Midbrain (tissue), 1 donor: Measurements from ENCODE around the gene POLD4.

Source experiments
- DNase-seq: peaks from one replicate; lab custom pipeline; 2025; lab: John Stamatoyannopoulos, UW

POLD4 gene

GRCh38 chr11:67316882-67317204 is 36.5 kb downstream of the POLD4 start:
- DNase-seq, result no peak

DNA sequence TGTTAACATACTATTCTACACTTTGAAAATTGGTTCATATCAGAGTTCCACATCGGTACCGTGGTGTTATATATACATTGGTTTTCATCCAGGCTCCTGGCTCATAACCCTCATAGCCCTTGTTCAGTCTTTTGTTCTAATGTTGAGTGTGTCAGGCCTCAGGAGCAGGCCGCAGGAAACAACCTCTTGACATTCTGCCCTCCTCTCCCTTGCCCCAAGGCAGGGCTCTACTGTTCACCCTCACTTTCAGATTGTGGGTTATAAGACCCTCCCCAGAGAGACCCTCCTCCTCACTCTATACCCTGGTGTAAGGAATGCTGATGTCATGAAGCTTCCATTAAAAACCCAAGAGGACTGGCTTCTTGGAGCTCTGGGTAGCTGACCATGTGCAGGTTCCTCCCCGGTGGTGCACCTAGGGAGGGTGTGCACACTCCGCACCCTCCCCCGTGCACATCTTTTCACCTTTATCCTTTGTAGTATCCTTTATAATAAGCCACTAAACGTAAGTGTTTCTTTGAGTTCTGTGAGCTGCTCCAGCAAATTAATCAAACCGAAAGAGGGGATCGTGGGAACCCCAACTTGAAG is 37.9 kb downstream of the POLD4 start:
- DNase-seq, result no peak

- no peak for DNase-seq
Observed at GRCh38 chr11:67314218-67314617, 39.1 kb downstream of the POLD4 start.

DNA sequence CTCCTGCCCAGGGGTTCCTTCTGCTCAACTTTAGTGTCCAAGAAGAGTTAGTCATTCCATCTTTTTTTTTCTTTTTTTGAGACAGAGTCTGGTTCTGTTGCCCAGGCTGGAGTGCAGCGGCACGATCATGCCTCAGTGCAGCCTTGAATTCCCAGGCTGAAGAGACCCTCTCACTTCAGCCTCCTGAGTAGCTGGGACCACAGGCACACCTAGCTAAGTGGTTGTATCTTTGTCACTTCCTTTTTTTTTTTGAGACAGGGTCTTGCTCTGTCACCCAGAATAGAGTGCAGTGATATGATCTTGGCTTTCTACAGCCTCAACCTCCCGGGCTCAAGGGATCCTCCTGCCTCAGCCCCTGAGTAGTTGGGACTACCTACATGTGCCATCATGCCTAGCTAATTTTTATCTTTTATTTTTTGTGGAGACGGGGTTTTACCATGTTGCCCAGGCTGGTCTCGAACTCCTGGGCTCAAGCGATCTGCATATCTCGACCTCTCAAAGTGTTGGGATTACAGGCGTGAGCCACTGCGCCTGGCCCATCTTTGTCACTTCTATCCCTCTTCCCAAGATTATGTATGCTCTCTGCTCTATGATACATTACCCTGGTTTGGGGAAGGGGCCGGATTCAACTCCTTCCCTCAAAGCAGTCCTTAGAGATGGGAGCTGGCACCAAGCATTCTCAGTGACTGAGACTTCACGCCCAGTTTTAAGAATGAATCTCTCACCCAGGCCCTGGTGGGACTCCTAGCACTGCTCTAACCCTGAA is 40.0 kb downstream of the POLD4 start:
- DNase-seq, result no peak

DNA sequence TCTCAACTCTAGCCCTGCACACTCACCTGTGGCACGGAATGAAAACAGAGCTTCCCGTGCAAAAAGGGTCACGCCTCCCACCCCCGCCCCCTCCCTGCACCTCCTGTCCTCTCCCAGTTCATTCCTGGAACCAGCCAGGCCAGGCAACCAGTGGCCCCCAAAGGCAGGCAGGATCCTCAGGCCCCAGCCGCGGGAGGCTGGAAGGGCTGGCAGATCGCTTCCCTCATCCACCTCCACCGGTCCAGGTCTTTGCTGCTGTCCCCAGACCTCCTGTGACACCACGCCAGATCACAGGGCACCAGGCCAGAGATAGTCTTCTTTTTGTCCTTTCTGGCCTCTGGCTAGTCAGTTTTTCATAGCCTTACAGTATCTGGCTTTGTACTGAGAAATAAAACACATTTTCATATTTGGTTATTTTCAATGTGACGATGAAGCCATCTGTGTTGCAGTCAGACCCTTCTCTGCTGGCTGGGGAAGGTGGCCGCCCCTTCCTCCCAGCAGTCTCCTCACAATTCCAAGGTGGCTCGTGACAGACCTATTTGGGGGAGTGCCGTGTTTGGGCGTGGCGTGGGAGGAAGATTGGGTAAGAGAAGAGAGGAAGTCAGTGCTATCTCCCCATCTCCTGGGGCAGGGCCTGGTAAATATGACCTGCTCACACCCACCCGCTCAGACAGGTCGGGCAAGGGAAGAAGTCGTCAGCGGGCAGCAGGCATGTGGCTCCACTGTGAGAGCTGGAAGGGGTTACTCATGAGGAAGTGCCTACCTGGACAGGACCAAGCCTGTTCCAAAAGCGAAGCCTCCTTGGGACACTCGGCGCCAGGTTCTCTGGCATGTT is 40.9 kb downstream of the POLD4 start:
- no peak for DNase-seq

DNA sequence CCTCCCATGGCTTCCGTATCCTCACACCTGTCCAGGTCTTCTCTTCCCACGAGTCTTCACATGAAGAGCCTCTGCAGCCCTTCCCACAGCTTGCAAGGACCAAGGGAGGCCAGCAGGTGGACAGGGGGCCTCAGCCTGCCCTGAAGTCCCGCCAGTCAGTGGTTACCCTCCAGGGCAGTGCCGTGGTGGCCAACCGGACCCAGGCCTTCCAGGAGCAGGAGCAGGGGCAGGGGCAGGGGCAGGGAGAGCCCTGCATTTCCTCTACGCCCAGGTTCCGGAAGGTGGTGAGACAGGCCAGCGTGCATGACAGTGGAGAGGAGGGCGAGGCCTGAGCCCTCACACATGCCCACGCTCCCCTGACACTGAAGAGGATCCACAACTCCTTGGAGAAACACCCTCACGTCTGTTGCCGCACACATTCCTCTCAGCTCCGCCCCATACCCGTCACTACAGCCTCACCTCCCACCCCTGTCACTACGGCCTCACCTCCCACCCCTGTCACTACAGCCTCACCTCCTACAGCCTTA is 41.7 kb downstream of the POLD4 start:
- DNase-seq, result no peak

GRCh38 chr11:67311051-67311555 is 42.2 kb downstream of the POLD4 start:
- no peak for DNase-seq

GRCh38 chr11:67310246-67311050 is 42.9 kb downstream of the POLD4 start:
- no peak for DNase-seq

DNA sequence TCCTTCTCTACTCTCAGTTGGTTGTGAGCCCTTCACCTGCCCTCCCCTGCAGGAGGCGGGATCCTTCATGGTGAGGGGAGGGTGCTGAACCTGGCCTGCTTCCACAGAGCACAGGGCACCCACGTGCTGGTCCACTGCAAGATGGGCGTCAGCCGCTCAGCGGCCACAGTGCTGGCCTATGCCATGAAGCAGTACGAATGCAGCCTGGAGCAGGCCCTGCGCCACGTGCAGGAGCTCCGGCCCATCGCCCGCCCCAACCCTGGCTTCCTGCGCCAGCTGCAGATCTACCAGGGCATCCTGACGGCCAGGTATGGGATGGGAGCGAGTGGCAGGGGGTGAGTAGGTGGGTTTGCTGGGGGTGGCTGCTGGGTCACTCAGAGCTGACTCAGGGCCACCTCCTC is 43.7 kb downstream of the POLD4 start:
- no peak for DNase-seq

DNA sequence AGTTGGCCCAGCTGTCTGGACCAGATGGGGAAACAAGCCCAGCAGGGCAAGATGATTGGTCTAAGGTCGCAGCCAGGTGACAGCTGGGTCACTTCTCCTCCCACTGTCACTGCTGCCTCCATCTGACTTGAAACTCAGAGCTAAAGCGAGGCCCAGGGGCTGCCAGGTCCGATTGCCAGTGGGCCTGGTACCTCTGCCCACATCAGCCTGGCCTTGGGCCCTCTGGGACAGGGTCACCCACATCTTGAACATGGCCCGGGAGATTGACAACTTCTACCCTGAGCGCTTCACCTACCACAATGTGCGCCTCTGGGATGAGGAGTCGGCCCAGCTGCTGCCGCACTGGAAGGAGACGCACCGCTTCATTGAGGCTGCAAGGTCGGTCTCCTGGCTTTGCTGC is 44.2 kb downstream of the POLD4 start:
- DNase-seq, result no peak

GRCh38 chr11:67308031-67308866 is 45.1 kb downstream of the POLD4 start:
- no peak for DNase-seq

- DNase-seq, result no peak
Observed at GRCh38 chr11:67307545-67308001, 45.8 kb downstream of the POLD4 start.

DNA sequence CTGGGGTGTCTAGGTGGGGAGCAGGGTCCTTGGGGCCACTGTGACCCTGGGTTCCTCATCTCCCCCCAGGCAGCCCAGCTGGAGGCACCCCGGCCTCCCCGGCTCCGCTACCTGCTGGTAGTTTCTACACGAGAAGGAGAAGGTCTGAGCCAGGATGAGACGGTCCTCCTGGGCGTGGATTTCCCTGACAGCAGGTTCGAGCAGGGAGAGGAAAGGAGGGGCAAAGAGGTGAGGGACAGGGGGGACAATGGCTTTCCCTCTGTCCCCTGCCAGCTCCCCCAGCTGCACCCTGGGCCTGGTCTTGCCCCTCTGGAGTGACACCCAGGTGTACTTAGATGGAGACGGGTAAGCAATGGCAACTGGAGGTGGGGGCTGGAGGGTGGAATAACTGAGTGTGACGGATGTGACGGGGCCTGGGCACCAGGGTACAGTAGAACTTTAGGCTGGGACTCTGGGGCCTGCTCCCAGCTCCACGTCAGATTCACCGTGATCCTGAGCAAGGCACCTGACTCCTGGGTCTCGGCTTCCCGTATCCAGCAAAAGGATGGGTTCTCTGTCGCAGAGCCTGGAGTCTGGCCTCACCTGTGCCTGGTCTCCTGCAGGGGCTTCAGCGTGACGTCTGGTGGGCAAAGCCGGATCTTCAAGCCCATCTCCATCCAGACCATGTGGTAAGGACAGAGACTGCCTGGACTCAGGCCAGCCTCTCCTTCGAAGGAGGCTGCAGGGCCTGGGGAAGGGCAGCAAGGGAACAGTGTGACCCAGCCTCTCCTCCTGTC is 46.4 kb downstream of the POLD4 start:
- DNase-seq, result no peak

DNA sequence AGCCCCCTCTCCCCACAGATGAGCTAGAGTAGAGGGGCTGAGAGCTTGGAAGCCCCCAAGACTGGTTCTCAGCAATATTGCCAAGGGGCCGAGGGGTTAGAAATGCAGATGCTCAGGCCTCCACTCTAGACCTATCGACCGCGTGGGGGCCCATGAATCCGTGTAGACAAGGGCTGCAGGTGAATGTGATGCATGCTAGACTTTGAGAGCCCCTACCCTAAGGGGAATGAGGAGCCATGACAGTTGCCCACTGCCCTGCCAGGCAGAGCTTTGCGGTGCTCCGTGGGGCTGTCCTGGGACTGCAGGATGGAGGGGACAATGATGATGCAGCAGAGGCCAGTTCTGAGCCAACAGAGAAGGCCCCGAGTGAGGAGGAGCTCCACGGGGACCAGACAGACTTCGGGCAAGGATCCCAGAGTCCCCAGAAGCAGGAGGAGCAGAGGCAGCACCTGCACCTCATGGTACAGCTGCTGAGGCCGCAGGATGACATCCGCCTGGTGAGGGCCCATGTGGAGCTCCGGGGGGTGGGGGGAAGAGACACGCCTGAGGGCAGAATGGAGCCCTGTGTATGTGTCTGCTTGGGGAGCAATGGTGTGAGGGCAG is 48.7 kb downstream of the POLD4 start:
- DNase-seq, result no peak

DNA sequence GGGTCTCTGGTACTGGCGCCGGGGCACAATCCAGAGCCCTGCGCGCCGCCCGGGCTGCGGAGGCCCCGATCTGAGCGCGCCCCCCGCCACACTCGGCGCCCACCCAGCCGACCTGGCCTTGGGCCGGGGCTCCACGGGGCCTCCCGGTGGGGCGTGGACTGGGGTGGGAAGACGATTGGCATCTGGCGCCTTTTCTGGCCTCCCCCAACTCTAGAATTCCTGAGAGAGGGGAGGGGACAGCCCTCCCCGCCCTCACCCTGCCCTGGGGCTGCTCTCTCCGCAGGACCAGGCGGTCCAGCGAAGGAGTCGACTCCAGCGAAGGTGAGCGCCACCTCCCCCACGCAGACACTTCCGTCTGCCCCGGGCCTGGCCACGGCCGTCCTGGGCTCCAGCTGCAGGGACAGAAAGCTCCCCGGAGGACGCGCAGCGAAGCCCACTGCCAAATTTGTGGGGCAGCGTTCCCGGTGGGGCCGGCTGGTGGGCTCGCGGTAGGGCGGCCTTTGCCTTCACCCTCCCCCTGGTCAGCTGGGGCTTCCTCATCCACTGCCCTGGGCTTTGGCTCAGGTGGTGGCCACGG is 49.4 kb downstream of the POLD4 start:
- DNase-seq, result no peak

- peak; percentile 70 for DNase-seq
Observed at GRCh38 chr11:67303132-67303834, 50.1 kb downstream of the POLD4 start, which contains the start of gene SSH3. TSS of gene SSH3 (plus strand) at chr11:67303530. CDS start at chr11:67303626, 96 bp downstream.

- DNase-seq, result no peak
Observed at GRCh38 chr11:67302571-67303131, 50.7 kb downstream of the POLD4 start.

- DNase-seq, result no peak
Observed at GRCh38 chr11:67301951-67302516, 51.3 kb downstream of the POLD4 start.
